Stimulated activated CD8-positive, alpha-beta memory T cell treated with anti-CD3 and anti-CD28 coated beads, Interleukin-12 subunit alpha, Interleukin-12 subunit beta, amount 100 ng/mL, for 24 hours (primary cell): Measurements from ENCODE around the gene PPOX.
A peak's percentile ranks its signal among the peaks of the same experiment; 100 is the strongest.

Experiments
- DNase-seq: peaks from one replicate; pipeline ENCODE4 v3.0.0-alpha.2; 2020; ENCODE audit errors: extremely low read depth

PPOX gene

GRCh38 chr1:161153176-161153575, 13.1 kb upstream of the PPOX start:
- DNase-seq, result no peak

DNA sequence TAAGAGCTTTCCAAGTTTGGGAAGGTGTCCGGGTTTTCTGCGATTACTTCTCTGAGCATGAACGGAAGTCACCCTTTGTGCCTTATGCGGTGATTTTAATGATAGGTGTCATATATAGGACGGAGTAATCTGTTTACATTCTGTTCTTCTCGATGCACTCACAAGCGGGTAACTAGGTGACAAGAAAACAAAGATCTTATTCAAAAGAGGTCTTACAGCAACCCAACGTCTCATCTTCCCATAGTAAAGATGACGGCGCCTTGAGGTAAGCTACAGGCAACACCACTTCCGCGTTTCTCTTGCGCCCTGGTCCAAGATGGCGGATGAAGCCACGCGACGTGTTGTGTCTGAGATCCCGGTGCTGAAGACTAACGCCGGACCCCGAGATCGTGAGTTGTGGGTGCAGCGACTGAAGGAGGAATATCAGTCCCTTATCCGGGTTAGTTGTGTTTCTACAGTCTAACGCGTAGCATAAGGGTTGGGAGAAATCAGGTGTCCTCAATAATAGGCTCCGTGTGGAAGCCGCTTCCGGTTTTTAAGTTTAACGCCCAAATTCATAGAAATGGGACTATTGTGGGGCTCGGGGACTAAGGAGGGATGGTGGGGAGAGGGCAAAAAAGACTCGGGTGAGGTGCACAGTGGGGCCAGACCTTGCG, 12.4 kb upstream of the PPOX start, which contains the start of gene UFC1:
UFC1 (plus strand) TSS at position 297 of the 656 bp plus-strand sequence; CDS start at position 317, 20 bp downstream.
- DNase-seq, result peak; percentile 47

DNA sequence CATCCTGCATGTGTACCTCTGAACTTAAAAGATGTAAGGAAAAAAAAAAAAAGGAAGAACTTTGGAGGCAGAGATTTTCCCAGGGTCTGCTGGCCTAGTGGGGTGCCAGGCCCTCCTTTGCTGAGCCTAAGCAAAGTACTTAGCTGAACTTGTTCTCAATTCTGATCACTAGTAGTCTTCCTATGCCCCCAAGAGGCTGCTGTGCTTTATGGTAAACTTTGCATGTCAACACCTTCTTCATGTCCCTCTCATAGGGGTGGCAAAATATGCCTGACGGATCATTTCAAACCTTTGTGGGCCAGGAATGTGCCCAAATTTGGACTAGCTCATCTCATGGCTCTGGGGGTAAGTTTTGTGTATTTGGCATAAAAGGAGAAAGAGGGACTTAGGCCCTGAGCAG, 8.4 kb upstream of the PPOX start:
- DNase-seq, result no peak

DNA sequence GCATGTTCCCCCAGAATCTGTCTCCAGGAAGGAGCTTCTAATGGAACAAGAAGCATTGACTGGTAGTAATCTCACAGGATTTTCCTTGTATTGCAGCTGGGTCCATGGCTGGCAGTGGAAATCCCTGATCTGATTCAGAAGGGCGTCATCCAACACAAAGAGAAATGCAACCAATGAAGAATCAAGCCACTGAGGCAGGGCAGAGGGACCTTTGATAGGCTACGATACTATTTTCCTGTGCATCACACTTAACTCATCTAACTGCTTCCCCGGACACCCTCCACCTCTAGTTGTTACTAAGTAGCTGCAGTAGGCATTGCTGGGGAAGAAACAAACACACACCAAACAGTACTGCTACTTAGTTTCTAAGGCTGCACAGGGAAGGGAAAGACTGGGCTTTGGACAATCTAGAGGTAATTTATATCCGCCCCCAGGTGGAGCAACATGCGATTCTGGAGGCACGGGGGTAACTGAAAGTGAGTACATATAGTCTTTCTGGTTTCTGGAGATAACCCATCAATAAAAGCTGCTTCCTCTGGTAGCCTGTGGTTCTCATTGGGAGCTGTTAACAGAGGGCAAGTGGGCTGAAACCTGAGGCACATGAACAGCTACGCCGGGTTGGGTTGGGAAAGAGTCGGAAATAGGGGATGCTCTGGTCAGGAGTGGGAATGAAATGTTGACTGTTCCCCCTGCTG, 7.8 kb upstream of the PPOX start:
- no peak for DNase-seq

DNA sequence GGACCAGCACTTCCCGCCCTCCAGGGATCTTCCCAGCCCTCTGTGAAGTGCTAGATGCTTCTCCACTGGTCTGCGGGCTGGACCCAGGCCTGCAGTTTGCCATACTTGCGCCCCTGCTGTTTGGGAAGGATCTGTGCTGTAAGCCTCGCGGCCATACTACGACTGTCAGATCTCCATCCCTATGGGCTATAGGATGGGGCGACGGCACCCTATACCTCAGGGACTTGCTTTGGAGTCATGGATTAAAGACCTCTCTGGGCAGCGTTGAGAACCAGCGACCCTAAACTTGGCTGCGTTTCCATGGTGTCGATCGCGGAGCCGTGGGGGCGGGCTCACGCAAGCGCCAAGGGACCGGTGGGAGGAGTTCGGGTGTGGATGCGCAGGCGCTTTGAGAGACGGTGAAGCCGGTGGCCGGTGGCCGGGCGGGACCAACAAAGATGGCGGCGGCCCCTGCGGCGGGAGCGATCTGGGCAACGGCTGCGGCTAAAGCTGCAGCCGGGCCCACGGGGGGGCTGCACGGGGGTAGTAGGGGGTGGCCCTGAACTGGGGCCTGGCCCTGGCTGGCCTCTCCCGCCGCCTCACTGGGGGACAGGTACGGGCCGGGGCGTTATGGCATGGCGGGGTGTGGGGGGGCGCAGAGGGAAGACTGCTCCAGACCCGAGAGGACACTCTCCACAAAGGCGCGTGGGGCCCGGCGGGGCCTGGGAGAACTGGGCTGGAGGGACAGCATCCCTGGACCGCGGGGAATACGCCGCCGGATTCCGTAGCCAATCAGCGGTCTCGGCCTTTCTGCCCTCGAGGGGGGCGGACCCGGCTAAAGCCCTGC, 6.9 kb upstream of the PPOX start, which contains the start of gene USP21:
USP21 (plus strand) TSS at position 414 of the 826 bp plus-strand sequence. CDS start 1,141 bp downstream, outside the sequence.
- peak; percentile 83 for DNase-seq

GRCh38 chr1:161159913-161160243, 6.3 kb upstream of the PPOX start:
- no peak for DNase-seq

DNA sequence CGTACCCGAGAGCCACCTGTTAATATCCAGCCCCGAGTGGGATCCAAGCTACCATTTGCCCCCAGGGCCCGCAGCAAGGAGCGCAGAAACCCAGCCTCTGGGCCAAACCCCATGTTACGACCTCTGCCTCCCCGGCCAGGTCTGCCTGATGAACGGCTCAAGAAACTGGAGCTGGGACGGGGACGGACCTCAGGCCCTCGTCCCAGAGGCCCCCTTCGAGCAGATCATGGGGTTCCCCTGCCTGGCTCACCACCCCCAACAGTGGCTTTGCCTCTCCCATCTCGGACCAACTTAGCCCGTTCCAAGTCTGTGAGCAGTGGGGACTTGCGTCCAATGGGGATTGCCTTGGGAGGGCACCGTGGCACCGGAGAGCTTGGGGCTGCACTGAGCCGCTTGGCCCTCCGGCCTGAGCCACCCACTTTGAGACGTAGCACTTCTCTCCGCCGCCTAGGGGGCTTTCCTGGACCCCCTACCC, 5.5 kb upstream of the PPOX start:
- no peak for DNase-seq

GRCh38 chr1:161161652-161162051, 4.6 kb upstream of the PPOX start:
- DNase-seq, result no peak

- no peak for DNase-seq
These were observed 4.2 kb upstream of the PPOX start for GRCh38 chr1:161162052-161162451.

DNA sequence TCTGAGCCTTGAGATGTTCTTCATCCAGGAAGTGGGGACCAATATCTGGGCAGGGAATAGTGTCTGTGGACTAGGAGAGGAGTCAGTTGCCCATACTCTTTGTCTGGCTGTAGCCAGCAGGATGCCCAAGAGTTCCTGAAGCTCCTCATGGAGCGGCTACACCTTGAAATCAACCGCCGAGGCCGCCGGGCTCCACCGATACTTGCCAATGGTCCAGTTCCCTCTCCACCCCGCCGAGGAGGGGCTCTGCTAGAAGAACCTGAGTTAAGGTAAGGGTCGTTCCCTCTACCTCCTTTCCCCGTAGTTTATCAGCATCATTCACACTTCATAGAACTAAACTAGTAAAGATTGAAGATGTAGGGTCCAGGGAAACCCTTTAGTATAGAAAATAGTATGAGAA, 3.4 kb upstream of the PPOX start:
- no peak for DNase-seq

- no peak for DNase-seq
These were observed 2.4 kb upstream of the PPOX start for GRCh38 chr1:161163793-161164192.

GRCh38 chr1:161164901-161165610, 1.2 kb upstream of the PPOX start:
- no peak for DNase-seq

- no peak for DNase-seq
These were observed 683 bp downstream of the PPOX start for GRCh38 chr1:161166669-161167548.

- no peak for DNase-seq
These were observed 2.7 kb downstream of the PPOX start for GRCh38 chr1:161168906-161169305.

- no peak for DNase-seq
These were observed 5.0 kb downstream of the PPOX start for GRCh38 chr1:161171191-161171590.

DNA sequence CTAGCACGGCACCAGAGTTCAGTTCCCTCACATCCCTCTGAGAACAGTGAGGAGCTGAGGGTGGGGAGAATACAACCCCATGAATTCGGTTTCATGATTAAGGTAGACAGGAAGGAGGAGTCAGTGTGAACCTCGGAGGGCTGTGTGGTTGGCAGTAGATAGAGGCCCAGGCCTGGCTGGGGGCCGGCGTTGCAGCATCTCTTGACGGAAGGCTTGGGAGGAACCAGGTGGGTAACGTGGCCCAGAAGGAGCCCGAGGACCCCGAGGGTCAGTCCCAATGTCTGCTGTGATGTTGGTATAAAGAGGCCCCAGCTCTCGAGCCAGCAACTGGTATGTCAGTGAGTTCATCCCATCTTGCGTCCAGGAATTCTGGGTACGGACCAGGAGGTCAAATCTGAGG, 5.5 kb downstream of the PPOX start:
- DNase-seq, result no peak

- DNase-seq, result no peak
These were observed 6.1 kb downstream of the PPOX start for GRCh38 chr1:161172349-161172748.

- DNase-seq, result no peak
These were observed 6.7 kb downstream of the PPOX start for GRCh38 chr1:161172776-161173376.

- no peak for DNase-seq
These were observed 7.5 kb downstream of the PPOX start for GRCh38 chr1:161173711-161174110.

DNA sequence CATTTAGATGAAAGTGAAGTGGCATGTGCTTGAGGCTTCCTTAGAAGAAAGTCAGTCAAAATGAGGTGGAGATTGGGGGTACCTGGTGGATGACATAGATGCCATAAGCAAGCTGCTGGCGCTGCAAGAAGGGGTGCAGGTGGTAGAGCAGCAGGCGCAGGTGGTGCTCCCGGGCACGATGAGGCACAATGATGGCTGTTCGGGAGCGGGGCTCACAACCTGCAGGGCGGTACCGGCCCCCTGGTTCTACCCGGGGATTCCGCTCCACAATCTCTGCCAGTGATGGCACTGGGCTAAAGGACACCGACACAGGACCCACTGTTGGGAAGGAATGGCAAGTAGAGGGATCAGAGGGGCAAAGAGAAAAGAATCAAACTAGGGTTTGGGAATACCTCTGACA, 8.7 kb downstream of the PPOX start:
- no peak for DNase-seq
